ENCODE results near the gene LGMN.

LGMN gene

DNA sequence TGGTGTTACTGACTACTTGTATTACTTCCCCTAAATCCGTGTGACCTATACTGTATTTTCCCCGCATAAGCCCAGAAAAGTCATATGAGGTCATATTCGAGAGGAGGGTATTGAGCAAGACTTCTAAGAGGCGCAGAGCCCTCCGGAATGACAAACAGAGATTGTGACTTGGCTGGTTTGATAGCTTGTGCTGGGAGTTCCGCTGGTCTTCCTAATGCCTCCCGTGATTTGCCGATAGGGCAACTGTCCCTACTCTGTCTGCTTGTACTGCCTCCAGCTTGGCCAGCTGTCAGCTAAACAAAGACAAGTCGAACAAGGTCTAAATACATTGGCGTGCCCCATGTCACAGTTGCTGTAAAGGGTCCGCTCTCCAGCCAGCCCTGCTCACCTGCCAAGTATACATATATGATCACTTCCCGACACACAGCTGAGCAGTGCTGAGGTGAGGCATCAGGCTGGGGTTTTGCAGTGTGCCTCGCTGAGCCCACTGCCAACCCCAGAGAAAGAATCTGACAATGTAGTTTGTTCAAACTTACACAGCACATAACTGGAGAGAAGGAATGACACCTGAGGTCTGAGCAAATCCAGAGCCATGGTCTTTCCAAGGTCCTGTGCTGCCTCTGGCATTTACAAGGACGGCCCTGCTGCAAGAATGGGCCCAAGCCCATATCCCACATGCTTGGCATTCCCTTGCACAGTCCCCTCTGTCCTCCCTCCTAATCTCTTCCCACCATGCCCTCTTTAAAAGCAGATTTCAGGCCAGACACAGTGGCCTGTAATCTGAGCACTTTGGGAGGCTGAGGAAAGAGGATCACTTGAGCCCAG lies 23.7 kb downstream of the LGMN start:
- DNase-seq = no peak

DNA sequence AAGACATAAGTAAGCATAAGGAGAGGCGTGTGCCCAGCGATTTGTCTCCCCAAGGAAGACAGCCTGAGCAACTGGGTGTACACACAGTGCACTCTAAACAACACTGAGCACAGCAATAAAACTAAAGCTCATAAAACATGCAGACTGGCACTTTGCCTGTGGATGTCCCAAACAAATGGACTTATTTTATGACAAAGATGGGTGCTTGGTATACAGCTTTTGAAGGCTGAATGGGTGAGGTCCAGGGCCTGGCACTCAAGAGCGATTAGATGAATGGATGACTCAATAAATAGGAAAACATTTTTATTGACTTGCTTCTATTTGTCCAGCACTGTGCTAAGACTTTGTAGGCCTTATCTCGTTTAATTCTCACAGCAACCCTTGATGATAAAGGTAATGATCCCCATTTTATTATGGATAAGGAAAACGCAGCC lies 28.5 kb downstream of the LGMN start:
- no peak for DNase-seq

- DNase-seq = no peak
These were observed 29.0 kb downstream of the LGMN start for GRCh38 chr14:92719421-92719820.

- no peak for DNase-seq
These were observed 29.8 kb downstream of the LGMN start for GRCh38 chr14:92718664-92719063.

GRCh38 chr14:92717571-92718042 lies 30.8 kb downstream of the LGMN start:
- no peak for DNase-seq

DNA sequence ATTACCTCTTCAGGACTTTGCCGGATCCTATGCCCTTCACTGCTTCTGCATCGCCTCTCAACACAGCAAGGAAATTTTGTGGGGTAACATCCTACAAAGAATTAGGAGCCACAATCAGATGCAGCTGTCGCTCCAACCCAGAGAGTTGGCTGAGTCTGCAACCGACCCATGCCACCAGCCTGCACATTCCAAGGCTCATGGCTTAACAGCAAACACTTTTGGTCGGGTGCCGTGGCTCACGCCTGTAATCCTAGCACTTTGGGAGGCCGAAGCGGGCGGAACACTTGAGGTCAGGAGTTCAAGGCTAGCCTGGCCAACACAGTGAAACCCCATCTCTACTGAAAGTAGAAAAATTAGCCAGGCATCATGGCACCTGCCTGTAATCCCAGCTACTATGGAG lies 32.3 kb downstream of the LGMN start:
- no peak for DNase-seq

DNA sequence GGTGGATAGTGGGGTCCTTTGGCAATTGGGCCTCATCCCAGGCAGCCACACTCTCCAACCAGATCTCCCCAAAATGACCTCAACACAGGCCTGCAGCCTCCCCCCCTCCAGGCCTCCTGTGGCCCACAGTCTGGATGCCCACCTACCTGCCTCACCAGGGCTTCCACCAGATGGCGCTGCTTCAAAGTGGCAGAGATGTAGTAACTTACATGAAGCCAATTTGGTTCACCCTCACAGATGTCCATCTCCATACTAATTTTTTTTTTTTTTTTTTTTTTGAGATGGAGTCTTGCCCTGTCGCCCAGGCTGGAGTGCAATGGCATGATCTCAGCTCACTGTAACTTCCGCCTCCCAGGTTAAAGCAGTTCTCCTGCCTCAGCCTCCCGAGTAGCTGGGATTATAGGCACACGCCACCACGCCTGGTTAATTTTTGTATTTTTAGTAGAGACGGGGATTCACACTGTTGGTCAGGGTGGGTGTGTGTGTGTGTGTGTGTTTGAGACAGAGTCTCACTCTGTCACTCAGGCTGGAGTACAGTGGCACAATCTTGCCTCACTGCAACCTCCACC lies 33.6 kb downstream of the LGMN start:
- peak; percentile 74 for DNase-seq

DNA sequence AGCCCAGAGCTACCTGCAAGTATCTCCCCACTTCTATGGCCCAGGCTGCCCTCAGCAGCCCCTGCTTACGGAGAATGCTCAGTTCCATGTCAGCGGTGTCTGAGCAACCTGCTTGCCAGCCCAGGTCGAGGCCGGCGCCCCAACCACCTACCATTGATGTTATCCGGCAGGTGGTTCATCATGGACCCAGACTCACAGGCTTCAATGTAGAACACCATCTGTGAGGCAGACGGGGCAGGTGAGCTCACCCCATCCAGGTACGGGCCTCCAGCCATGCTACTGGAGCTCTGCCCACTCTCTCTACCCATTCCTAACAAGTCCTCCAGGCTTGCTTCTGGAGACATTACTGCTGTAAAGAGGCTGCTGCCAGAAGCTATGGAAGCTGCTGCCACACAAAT lies 35.8 kb downstream of the LGMN start:
- no peak for DNase-seq

DNA sequence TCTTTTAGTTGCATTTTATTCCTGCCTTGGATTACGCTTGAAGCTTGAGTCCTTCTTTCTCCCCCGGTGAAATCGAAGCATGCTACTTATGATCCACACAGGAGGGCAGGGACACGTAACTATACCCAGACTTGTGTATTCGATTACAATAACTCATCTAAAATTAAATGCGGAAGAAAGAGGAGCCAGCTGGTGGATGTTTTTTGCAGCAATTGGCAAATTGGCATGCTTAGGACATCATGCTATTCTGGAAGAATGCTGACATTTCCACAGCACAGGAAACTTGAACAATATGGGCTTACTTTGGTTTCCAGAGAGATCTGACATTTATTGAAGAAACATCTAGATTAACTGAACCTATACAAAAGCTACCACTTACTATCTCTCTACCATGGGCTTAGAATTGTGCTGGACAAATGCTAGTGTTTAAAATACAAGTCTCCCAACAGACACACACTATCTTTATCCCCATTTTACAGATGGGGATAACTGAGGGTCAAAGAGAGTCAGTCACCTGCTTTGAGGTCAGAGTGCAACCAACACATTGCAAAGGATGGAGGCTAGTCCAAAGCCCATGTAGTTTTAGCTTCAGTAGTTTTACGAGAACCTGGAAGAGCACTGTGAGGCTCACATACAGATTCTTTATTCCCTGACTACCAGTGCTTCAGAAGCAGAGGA lies 36.3 kb downstream of the LGMN start:
- DNase-seq = no peak

DNA sequence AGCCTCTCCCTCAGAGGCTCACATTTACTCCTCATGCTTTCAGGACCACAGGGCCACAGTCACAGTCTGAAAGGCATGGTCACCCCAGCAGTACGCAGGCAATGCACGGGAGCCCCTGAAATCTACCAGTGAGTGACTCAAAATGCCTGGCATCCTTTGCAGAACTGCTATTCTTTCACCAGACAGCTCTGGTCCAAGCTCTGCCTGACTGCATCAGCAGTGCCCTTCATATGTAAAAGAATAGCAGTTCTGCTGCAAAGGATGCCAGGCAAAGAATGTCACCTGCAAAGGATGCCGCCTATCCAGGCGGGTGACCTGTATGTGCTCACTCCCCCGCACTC lies 38.5 kb downstream of the LGMN start:
- DNase-seq = no peak

- no peak for DNase-seq
These were observed 39.0 kb downstream of the LGMN start for GRCh38 chr14:92709340-92710000.

DNA sequence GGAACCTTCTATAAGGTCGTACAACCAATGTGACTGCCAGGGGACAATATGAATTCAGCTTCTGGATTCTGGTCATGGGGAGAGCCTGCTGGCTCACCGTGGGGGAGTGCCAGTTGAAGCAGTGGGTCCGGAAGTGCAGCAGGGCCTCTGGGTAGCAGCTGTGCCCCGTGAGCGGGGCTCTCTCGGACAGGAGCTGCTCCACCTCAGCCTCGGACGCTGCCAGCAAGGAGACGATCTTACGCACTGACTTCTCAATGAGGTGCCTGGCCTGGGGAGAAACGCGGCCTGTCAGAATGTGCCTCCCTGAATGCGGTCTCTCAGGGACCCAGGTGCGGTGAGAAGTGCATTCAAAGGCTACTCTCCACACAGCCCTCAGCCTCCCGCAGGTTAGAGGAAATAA lies 42.0 kb downstream of the LGMN start:
- no peak for DNase-seq

- DNase-seq = no peak
These were observed 43.6 kb downstream of the LGMN start for GRCh38 chr14:92704821-92705220.

- DNase-seq = no peak
These were observed 44.2 kb downstream of the LGMN start for GRCh38 chr14:92704036-92704804.

GRCh38 chr14:92703516-92703915 lies 44.9 kb downstream of the LGMN start:
- no peak for DNase-seq

GRCh38 chr14:92702441-92702918 lies 45.9 kb downstream of the LGMN start:
- DNase-seq = no peak

DNA sequence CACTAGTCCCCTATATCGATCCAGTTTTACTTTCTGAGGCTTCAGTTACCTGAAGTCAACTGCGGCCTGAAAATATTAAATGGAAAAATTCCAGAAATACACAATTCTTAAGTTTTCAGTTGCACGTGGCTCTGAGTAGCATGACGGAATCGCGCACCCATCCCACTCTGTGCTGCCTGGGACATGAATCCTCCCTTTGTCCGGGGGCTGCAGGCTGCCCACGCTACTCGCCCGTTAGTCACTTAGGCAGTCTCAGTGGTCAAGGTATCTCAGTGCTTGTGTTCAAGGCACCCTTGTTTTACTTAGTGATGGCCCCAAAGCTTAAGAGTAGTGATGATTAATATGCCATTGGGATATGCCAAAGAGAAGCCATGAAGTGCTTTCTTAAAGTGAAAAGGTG lies 46.6 kb downstream of the LGMN start:
- DNase-seq = no peak

- DNase-seq = no peak
These were observed 50.0 kb downstream of the LGMN start for GRCh38 chr14:92698393-92698792.

DNA sequence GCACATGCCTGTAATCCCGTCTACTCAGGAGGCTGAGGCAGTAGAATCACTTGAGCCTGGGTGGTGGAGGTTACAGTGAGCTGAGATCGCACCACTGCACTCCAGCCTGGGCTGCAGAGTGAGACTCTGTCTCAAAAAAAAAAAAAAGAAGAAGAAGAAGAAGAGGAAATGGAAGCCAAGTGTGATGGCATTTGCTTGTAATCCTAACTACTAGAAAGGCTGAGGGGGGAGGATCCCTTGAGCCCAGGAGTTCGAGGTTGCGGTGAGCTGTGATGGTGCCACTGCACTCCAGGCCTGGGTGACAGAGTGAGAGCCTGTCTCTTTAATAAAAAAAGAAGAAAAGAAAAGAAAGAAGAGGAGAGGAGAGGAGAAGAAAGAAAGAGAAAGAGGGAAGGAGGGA lies 52.1 kb downstream of the LGMN start:
- DNase-seq = no peak

DNA sequence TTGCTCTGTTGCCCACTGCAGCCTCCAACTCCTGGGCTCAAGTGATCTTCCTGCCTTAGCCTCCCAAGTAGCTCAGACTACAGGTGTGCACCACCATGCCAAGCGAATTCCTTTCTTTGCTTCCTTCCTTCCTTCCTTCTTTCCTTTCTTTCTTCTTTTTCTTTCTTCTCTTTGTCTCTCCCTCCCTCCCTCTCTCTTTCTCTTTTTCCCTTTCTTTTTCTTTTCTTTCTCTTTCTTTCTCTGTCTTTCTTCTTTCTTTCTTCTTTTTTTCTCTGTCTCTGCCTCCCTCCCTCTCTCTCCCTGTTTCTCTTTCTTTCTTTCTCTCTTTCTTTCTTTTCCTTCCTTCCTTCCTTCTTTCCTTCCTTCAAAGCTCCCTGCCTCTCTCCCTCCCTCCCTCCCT lies 52.9 kb downstream of the LGMN start:
- no peak for DNase-seq

DNA sequence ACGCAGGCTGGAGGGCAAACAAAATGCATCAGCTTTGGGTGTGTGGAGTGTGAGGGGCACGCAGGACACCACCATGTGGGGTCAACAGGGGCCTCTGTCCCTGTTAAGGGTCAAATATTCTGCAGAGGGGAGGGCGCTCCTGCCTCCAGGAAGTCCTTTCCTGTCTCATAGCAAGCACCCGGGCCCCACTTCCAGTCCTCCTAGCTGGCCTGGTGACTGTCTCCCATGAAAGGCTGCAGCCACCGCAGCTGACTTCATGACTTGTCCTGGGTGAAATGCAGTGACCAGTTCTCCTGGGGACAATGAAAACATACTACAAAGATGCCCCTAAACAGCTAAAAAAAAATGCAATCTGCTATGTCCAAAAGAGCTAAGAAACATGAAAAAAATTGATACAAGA lies 53.6 kb downstream of the LGMN start:
- DNase-seq = no peak

GRCh38 chr14:92693998-92694795 lies 54.2 kb downstream of the LGMN start:
- no peak for DNase-seq

Data from effector CD4-positive, alpha-beta T cell (primary cell).